ENCODE results near the gene MBLAC1. TPM values are rescaled to one million over a fixed set of nuclear protein-coding genes. Genes with fewer than 3 reads are reported as not detected.

MBLAC1 gene
- total RNA-seq, 5 donors from 2014 or later (not counting 1 experiment from before 2014, with no cell fraction given) = 3.2 to 8.6 (median 5.3) TPM

DNA sequence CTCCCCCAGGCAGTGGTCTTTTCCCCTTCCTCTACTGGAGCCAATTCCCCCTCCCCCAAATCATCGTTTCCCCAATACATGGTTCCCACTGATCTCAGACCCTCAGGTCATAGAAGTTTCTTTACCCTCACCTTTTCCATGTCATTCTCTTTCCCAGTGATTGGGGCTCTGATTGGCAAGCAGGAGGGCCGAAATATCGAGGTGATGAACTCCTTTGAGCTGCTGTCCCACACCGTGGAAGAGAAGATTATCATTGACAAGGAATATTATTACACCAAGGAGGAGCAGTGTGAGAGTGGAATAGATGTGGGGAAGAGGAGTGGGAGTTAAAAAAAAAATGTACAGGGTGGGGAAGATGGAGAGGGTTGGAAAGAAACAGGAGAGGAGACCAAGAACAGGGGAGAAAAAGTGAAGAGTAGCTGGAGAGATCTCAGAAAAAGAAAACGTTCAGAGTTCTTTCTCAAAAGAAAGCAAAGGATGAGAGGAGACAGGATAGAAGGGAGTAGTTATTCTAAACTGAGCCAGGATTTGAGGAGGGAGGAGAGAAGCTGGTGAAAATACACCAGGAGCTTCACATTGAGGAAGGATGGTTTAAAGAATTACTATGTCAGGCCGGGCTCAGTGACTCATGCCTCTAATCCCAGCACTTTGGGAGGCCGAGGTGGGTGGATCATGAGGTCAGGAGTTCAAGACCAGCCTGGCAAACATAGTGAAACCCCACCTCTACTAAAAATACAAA lies 37.1 kb upstream of the MBLAC1 start:
- ChIA-PET POLR2A (interaction anchor here (0.6 to 1.0 kb wide), 2 partner anchors 35 to 170 kb away, joined by 3 to 6 read pairs; no protein-coding TSS in a partner anchor), CTCF (no interaction called here)
- Histone ChIP-seq H3K4me1 (ENCODE audit: control insufficient read depth in 1 of 2, extremely low read depth in 1 of 2, insufficient read depth in 2 of 2, low read length in 2 of 2) (peaks cover 5 to 18% of the 10 kb centered on the region in 2 experiments), H3K27me3 (replicated peaks in 1 of 2; ENCODE audit: control insufficient read depth in 2 of 2, extremely low read depth in 1 of 2, insufficient read depth in 2 of 2, low read length in 1 of 2) (no peaks in the 10 kb centered on the region), H3K4me3 (ENCODE audit: control insufficient read depth in 1 of 2, extremely low read depth in 1 of 2, low read length in 1 of 2) (peak overlapping the region; percentile 79 to 97), H3K27ac (ENCODE audit: low read length) (peak overlapping the region; percentile 87), H3K9me3 (no peaks in the 10 kb centered on the region), H3K36me3 (ENCODE audit: control insufficient read depth in 2 of 2, extremely low read depth in 1 of 2, insufficient read depth in 1 of 2, low read length in 1 of 2) (peaks cover 24 to 45% of the 10 kb centered on the region in 2 donors)
- no peak for DNase-seq
- Mint-ChIP-seq H3K36me3 (peaks cover 38% of the 10 kb centered on the region), H3K9me3 (no peaks in the 10 kb centered on the region), H3K4me1 (peaks cover 16 to 30% (median 24%) of the 10 kb centered on the region in 3 donors), H3K27me3 (no peaks in the 10 kb centered on the region), H3K4me3 (peak overlapping the region; percentile 85 to 91 (median 88)), H3K27ac (peak overlapping the region; percentile 88 to 95)
- ATAC-seq (replicated peaks in 1 of 4) = no peak
- 49% methylated on average over 2 of the region's 7 CpGs for WGBS (ENCODE audit: insufficient coverage)

DNA sequence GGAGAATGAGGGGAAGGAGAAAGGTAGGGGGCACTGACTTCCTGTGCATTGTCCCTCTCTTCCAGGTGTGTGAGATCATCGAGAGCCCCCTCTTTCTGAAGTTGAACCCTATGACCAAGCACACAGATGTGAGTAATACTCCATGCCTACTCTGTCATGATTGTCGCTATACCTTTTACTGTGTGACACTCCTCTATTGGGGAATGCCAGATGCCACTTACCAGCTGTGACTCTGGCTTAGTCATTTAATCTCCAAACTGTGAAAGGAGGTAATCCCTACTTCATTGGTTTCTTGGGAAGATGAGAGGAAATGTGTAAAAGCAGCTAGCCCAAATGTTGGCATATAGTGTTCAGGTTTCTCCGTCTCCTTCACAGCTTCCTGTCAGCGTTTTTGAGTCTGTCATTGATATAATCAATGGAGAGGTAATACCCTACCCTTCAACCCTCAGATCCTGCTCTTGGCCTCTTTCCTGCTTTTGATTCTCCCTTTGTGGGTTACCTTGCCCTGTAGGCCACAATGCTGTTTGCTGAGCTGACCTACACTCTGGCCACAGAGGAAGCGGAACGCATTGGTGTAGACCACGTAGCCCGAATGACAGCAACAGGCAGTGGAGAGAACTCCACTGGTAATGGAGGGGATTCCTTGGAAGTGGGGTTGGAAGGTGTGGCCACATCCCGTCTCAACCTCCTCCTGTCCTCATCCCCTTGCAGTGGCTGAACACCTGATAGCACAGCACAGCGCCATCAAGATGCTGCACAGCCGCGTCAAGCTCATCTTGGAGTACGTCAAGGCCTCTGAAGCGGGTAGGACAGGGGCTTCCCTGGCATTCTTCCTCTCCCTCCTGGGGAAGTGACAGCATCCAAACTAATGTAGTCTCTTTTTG lies 36.0 kb upstream of the MBLAC1 start:
- H3K4me3 ChIP-seq (ENCODE audit: control insufficient read depth in 1 of 2, extremely low read depth in 1 of 2, low read length in 1 of 2) = no peak overlapping the region
- no peaks in the 10 kb centered on the region for H3K9me3 ChIP-seq
- Mint-ChIP-seq H3K27ac (peak overlapping the region; percentile 8 to 14), H3K4me3 (peak overlapping the region; percentile 21 to 91 (median 58)), H3K9me3 (no peaks in the 10 kb centered on the region), H3K4me1 (peaks cover 20 to 32% (median 31%) of the 10 kb centered on the region in 3 donors), H3K27me3 (no peaks in the 10 kb centered on the region), H3K36me3 (peaks cover 46% of the 10 kb centered on the region)
- POLR2A ChIA-PET = interaction anchor here in 1 of 2 donors (0.6 kb wide), 1 partner anchor 20 kb away, joined by 3 read pairs; no protein-coding TSS in a partner anchor
- H3K27ac ChIP-seq (ENCODE audit: low read length) = no peak overlapping the region
- ATAC-seq (replicated peaks in 1 of 4) = no peak
- 85% methylated on average over 9 of the region's 14 CpGs for WGBS (ENCODE audit: insufficient coverage)
- CTCF ChIA-PET = interaction anchor here (0.5 to 0.7 kb wide), 2 partner anchors 8 to 39 kb away, joined by 4 to 6 read pairs; no protein-coding TSS in a partner anchor
- DNase-seq = no peak
- H3K27me3 ChIP-seq (replicated peaks in 1 of 2; ENCODE audit: control insufficient read depth in 2 of 2, extremely low read depth in 1 of 2, insufficient read depth in 2 of 2, low read length in 1 of 2) = no peaks in the 10 kb centered on the region
- peaks cover 29 to 56% of the 10 kb centered on the region in 2 donors for H3K36me3 ChIP-seq (ENCODE audit: control insufficient read depth in 2 of 2, extremely low read depth in 1 of 2, insufficient read depth in 1 of 2, low read length in 1 of 2)
- H3K4me1 ChIP-seq (ENCODE audit: control insufficient read depth in 1 of 2, extremely low read depth in 1 of 2, insufficient read depth in 2 of 2, low read length in 2 of 2) = peaks cover 5 to 18% of the 10 kb centered on the region in 2 experiments

DNA sequence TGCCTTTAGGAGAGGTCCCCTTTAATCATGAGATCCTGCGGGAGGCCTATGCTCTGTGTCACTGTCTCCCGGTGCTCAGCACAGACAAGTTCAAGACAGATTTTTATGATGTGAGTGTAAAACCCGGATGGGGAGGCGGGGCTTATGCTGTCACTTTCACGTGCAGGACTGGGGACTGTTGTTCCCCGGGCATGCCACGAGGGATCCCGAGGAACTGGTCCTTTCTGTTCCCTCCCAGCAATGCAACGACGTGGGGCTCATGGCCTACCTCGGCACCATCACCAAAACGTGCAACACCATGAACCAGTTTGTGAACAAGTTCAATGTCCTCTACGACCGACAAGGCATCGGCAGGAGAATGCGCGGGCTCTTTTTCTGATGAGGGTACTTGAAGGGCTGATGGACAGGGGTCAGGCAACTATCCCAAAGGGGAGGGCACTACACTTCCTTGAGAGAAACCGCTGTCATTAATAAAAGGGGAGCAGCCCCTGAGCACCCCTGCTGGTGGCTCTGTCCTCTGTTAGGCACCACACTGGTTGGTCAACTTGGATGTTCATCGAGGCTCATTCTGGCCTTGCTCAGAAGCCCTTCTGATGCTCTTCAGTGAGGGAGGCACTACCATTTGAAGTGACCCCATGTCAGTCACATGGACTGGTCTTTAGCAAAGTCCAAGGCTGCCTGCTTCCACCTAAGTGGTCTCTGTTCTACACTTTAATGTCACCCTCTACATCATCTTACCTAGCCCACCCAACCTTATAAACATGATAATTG lies 35.2 kb upstream of the MBLAC1 start:
- no peak overlapping the region for H3K4me3 Mint-ChIP-seq

DNA sequence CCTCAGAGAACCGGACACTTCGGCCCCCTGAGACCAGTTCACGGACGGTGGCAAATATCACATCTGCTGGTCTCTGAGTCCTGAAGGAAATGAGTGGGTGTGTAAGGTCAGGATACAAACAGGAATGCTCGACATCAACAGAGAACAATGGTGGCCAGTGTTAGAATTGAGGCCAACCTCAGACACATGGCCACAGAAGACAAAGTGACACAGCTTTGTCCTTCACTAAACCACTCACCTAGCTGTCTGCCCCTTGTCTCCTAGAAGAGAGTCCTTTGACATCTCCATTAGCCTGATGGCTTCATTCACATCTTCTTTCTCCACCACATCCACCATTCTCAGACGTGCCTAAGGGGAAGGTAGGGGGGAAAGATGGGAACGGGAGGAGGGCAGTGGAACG lies 33.7 kb upstream of the MBLAC1 start:
- H3K9me3 ChIP-seq = no peaks in the 10 kb centered on the region
- POLR2A ChIA-PET = no interaction called here
- Mint-ChIP-seq H3K27ac (no peak overlapping the region), H3K36me3 (peaks cover 60% of the 10 kb centered on the region), H3K27me3 (no peaks in the 10 kb centered on the region), H3K9me3 (no peaks in the 10 kb centered on the region), H3K4me3 (no peak overlapping the region), H3K4me1 (peaks cover 30 to 39% (median 35%) of the 10 kb centered on the region in 3 donors)
- ATAC-seq (replicated peaks in 1 of 4) = no peak
- peaks cover 40 to 77% of the 10 kb centered on the region in 2 donors for H3K36me3 ChIP-seq (ENCODE audit: control insufficient read depth in 2 of 2, extremely low read depth in 1 of 2, insufficient read depth in 1 of 2, low read length in 1 of 2)
- DNase-seq = no peak
- 60% methylated on average over 1 of the region's 8 CpGs for WGBS (ENCODE audit: insufficient coverage)
- no peaks in the 10 kb centered on the region for H3K27me3 ChIP-seq (replicated peaks in 1 of 2; ENCODE audit: control insufficient read depth in 2 of 2, extremely low read depth in 1 of 2, insufficient read depth in 2 of 2, low read length in 1 of 2)
- CTCF ChIA-PET = interaction anchor here in 1 of 2 donors (1.3 kb wide), 1 partner anchor 10 kb away, joined by 4 read pairs; no protein-coding TSS in a partner anchor
- no peak overlapping the region for H3K4me3 ChIP-seq (ENCODE audit: control insufficient read depth in 1 of 2, extremely low read depth in 1 of 2, low read length in 1 of 2)
- no peak overlapping the region for H3K27ac ChIP-seq (ENCODE audit: low read length)
- H3K4me1 ChIP-seq (ENCODE audit: control insufficient read depth in 1 of 2, extremely low read depth in 1 of 2, insufficient read depth in 2 of 2, low read length in 2 of 2) = peaks cover 5 to 13% of the 10 kb centered on the region in 2 experiments

More for the DNA sequence above, 35.2 kb upstream of the MBLAC1 start:
- POLR2A ChIA-PET = no interaction called here
- H3K27me3 Mint-ChIP-seq = no peaks in the 10 kb centered on the region
- peaks cover 21 to 33% (median 32%) of the 10 kb centered on the region in 3 donors for H3K4me1 Mint-ChIP-seq
- peak overlapping the region; percentile 8 to 14 for H3K27ac Mint-ChIP-seq
- H3K27ac ChIP-seq (ENCODE audit: low read length) = no peak overlapping the region
- peaks cover 29 to 63% of the 10 kb centered on the region in 2 donors for H3K36me3 ChIP-seq (ENCODE audit: control insufficient read depth in 2 of 2, extremely low read depth in 1 of 2, insufficient read depth in 1 of 2, low read length in 1 of 2)
- no peaks in the 10 kb centered on the region for H3K9me3 ChIP-seq
- H3K4me3 ChIP-seq (ENCODE audit: control insufficient read depth in 1 of 2, extremely low read depth in 1 of 2, low read length in 1 of 2) = no peak overlapping the region
- no peak for DNase-seq
- WGBS (ENCODE audit: insufficient coverage) = 88% methylated on average over 13 of the region's 19 CpGs
- H3K36me3 Mint-ChIP-seq = peaks cover 49% of the 10 kb centered on the region
- ATAC-seq (replicated peaks in 1 of 4) = no peak
- CTCF ChIA-PET = interaction anchor here (1.0 to 1.3 kb wide), 2 partner anchors 9 kb away, joined by 3 to 4 read pairs; no protein-coding TSS in a partner anchor
- H3K4me1 ChIP-seq (ENCODE audit: control insufficient read depth in 1 of 2, extremely low read depth in 1 of 2, insufficient read depth in 2 of 2, low read length in 2 of 2) = peaks cover 5 to 18% of the 10 kb centered on the region in 2 experiments
- no peaks in the 10 kb centered on the region for H3K9me3 Mint-ChIP-seq
- H3K27me3 ChIP-seq (replicated peaks in 1 of 2; ENCODE audit: control insufficient read depth in 2 of 2, extremely low read depth in 1 of 2, insufficient read depth in 2 of 2, low read length in 1 of 2) = no peaks in the 10 kb centered on the region

DNA sequence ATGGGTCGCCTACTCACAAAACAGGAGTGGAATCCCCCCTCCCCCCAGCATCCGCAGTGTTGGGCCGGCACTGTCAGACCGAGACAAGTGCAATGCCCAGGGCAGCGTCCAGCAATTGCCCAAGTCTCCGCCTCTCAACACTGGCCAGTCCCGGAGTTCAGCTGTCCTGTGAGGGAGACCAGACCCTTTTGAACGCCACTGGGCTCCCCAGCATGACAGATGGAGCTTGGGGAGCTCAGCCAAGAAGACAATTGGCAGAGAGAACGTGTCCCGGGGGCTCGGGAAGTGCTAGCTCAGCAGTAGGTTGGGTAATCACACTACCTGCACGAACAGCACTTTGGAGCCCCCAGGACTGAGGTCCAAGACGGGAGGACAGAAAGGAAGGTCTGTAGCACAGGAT lies 33.3 kb upstream of the MBLAC1 start:
- WGBS (ENCODE audit: insufficient coverage) = 85% methylated on average over 11 of the region's 13 CpGs
- Mint-ChIP-seq H3K27ac (peak overlapping the region in 1 of 2 donors; percentile 6), H3K4me1 (peaks cover 34 to 38% (median 35%) of the 10 kb centered on the region in 3 donors), H3K36me3 (peaks cover 65% of the 10 kb centered on the region), H3K27me3 (no peaks in the 10 kb centered on the region), H3K9me3 (no peaks in the 10 kb centered on the region), H3K4me3 (no peak overlapping the region)
- POLR2A ChIA-PET = no interaction called here
- Histone ChIP-seq H3K4me3 (ENCODE audit: control insufficient read depth in 1 of 2, extremely low read depth in 1 of 2, low read length in 1 of 2) (no peak overlapping the region), H3K4me1 (ENCODE audit: control insufficient read depth in 1 of 2, extremely low read depth in 1 of 2, insufficient read depth in 2 of 2, low read length in 2 of 2) (peaks cover 3 to 13% of the 10 kb centered on the region in 2 experiments), H3K27ac (ENCODE audit: low read length) (no peak overlapping the region), H3K27me3 (replicated peaks in 1 of 2; ENCODE audit: control insufficient read depth in 2 of 2, extremely low read depth in 1 of 2, insufficient read depth in 2 of 2, low read length in 1 of 2) (no peaks in the 10 kb centered on the region), H3K36me3 (ENCODE audit: control insufficient read depth in 2 of 2, extremely low read depth in 1 of 2, insufficient read depth in 1 of 2, low read length in 1 of 2) (peaks cover 44 to 82% of the 10 kb centered on the region in 2 donors), H3K9me3 (no peaks in the 10 kb centered on the region)
- ATAC-seq (replicated peaks in 1 of 4) = no peak
- CTCF ChIA-PET = no interaction called here
- no peak for DNase-seq

All from T-cell (primary cell).